Mucosa of gallbladder (tissue), 1 donor: ENCODE data around the gene CTCF. TPM values are rescaled to one million over a fixed set of nuclear protein-coding genes. Genes with fewer than 3 reads are reported as not detected.

ENCODE experiments used
- DNase-seq: peaks from one replicate; pipeline ENCODE4 v3.0.0-alpha.2; 2020; ENCODE audit warnings: low spot score
- total RNA-seq: library from RNA; stranded (reverse); gene quantifications from one replicate; pipeline ENCODE4 v1.2.1, GENCODE V29; 2021
- donor health status: DM: no; HTN: no; CAD: no.

The CTCF gene
- total RNA-seq, 1 donor from 2014 or later = 39.8 TPM

GRCh38 chr16:67548265-67549126 lies 13.8 kb upstream of the CTCF start:
- DNase-seq = no peak

- DNase-seq = no peak
Observed at GRCh38 chr16:67549240-67549639, 13.1 kb upstream of the CTCF start.

- no peak for DNase-seq
Observed at GRCh38 chr16:67549936-67550335, 12.4 kb upstream of the CTCF start.

- no peak for DNase-seq
Observed at GRCh38 chr16:67551091-67551490, 11.2 kb upstream of the CTCF start.

- no peak for DNase-seq
Observed at GRCh38 chr16:67551972-67552371, 10.4 kb upstream of the CTCF start.

GRCh38 chr16:67552476-67552875 lies 9.8 kb upstream of the CTCF start:
- no peak for DNase-seq

GRCh38 chr16:67555795-67556212 lies 6.5 kb upstream of the CTCF start:
- DNase-seq = no peak

- no peak for DNase-seq
Observed at GRCh38 chr16:67558859-67559258, 3.5 kb upstream of the CTCF start.

- DNase-seq = no peak
Observed at GRCh38 chr16:67560827-67561342, 1.4 kb upstream of the CTCF start.

- DNase-seq = no peak
Observed at GRCh38 chr16:67561501-67561823, 864 bp upstream of the CTCF start.

- peak; percentile 96 for DNase-seq
Observed at GRCh38 chr16:67561824-67562525, 351 bp upstream of the CTCF start.

- DNase-seq = peak; percentile 36
Observed at GRCh38 chr16:67562918-67563707, 787 bp downstream of the CTCF start.

- peak; percentile 50 for DNase-seq
Observed at GRCh38 chr16:67563708-67564468, 1.6 kb downstream of the CTCF start.

- no peak for DNase-seq
Observed at GRCh38 chr16:67565470-67566100, 3.3 kb downstream of the CTCF start.

GRCh38 chr16:67571464-67571863 lies 9.1 kb downstream of the CTCF start:
- DNase-seq = no peak

- DNase-seq = no peak
Observed at GRCh38 chr16:67571981-67572431, 9.7 kb downstream of the CTCF start.

GRCh38 chr16:67579686-67580085 lies 17.4 kb downstream of the CTCF start:
- no peak for DNase-seq

GRCh38 chr16:67580202-67580601 lies 17.9 kb downstream of the CTCF start:
- DNase-seq = no peak

GRCh38 chr16:67593288-67593687 lies 31.0 kb downstream of the CTCF start:
- no peak for DNase-seq

GRCh38 chr16:67593701-67594100 lies 31.4 kb downstream of the CTCF start:
- no peak for DNase-seq
